Measurements from ENCODE around the gene KCNMA1.
"Not testable (repeated sequence)": the region's sequence is repeated elsewhere in the genome, so short reads cannot be mapped to it uniquely, and the experiment has no call there.

The KCNMA1 gene

DNA sequence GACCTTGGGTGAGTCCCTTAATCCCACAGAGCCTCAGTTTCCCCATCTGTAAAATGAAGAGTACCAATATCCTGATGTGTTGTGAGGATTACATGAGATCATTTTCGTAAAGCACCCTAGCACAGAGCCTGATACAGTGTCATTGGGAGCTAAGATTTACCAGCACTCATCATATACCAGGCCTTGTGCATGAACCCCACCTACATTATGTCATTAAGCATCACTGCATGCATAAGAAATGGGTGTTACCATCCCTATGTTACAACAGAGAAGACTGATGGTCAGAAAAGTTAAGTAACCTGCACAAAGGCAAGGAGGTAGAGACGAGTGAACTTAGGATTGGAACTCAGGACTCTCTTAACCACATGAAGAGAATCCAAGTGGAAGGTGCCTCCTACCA lies 290.6 kb downstream of the KCNMA1 start:
- Mint-ChIP-seq H3K36me3 (no peaks in the 10 kb centered on the region), H3K9me3 (no peaks in the 10 kb centered on the region), H3K4me1 (no peaks in the 10 kb centered on the region), H3K27ac (no peak overlapping the region), H3K4me3 (no peak overlapping the region), H3K27me3 (no peaks in the 10 kb centered on the region)
- no peak for ATAC-seq

DNA sequence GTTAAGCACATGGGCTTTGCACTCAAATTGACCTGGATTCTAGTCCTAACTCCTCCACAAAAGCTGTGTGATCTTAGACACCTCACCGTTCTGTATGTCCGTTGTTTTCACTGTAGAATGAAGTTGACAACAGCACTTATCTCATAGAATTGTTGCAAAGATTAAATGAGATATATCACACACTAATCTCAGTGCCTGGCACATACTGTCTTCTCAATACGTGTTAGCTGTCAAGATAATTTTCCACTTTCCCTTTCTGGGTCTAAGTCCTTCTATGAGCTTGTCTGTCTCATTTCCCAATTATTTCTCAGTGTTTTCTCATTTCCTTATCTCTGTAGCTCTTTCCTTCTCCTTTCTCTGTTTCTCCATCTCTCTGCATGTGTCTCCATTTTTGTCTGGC lies 296.6 kb downstream of the KCNMA1 start:
- H3K27me3 Mint-ChIP-seq: no peaks in the 10 kb centered on the region
- no peaks in the 10 kb centered on the region for H3K36me3 Mint-ChIP-seq
- no peaks in the 10 kb centered on the region for H3K4me1 Mint-ChIP-seq
- H3K4me3 Mint-ChIP-seq: no peak overlapping the region
- no peak overlapping the region for H3K27ac Mint-ChIP-seq
- ATAC-seq: no peak
- H3K9me3 Mint-ChIP-seq: no peaks in the 10 kb centered on the region

DNA sequence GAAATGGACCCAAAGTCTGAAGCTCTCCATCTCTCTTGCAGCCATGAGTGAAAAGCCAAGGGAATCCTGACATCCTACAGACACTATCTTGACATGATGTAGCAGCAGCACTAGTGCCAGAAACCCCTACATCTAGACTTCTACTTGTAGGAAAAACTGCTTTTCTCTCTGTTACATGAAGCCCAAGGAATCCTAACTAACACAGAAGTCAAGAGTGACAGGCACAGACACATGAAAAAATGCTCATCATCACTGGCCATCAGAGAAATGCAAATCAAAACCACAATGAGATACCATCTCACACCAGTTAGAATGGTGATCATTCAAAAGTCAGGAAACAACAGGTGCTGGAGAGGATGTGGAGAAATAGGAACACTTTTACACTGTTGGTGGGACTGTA lies 297.7 kb downstream of the KCNMA1 start:
- H3K36me3 Mint-ChIP-seq, H3K27ac Mint-ChIP-seq, ATAC-seq: not testable (repeated sequence)

DNA sequence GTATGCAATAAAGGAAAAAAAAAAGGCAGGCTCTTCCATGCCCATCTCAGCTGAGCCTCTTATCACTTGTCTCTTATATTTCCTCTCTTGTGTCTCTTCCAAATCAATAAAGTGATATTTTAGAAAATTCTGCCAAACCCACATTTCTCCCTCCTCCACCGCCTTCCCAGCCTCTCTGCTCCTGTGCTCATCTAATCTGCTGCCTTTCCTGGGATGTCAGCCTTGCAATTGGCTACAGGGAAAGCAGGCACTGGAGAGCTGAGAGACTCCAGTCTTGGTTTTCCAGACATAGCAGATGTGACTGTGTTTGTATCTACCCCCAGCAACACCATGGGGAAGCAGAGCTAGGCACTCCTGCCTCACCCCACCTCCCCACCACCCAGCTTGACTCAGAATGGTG lies 298.4 kb downstream of the KCNMA1 start:
- Mint-ChIP-seq H3K9me3 (no peaks in the 10 kb centered on the region), H3K27me3 (no peaks in the 10 kb centered on the region), H3K36me3 (no peaks in the 10 kb centered on the region), H3K27ac (no peak overlapping the region), H3K4me1 (no peaks in the 10 kb centered on the region), H3K4me3 (no peak overlapping the region)
- no peak for ATAC-seq

More for the DNA sequence above, 297.7 kb downstream of the KCNMA1 start:
- not testable (repeated sequence) for H3K9me3 Mint-ChIP-seq, H3K27me3 Mint-ChIP-seq, H3K4me3 Mint-ChIP-seq, H3K4me1 Mint-ChIP-seq

DNA sequence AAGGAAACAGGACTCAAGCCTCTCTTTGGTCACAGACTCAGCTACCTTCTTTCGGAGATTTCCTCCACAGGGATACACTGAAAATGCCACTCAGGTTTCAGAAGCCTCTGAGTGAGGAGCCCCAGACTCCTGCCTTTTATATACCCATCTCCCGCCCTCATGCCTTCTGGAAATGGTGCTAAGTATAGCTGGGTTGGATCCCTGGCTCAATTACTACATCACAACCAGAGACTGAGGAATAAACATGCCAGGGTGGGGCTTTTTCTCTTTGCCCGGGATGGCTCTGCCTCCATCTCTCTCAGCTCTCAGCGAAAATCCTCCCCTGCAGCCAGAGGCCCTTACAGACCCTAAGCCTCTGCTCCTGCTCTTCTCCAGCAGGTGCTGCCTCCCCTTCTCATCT lies 299.5 kb downstream of the KCNMA1 start:
- Mint-ChIP-seq H3K9me3 (no peaks in the 10 kb centered on the region), H3K36me3 (no peaks in the 10 kb centered on the region), H3K4me1 (no peaks in the 10 kb centered on the region), H3K27ac (no peak overlapping the region), H3K27me3 (no peaks in the 10 kb centered on the region), H3K4me3 (no peak overlapping the region)
- no peak for ATAC-seq

DNA sequence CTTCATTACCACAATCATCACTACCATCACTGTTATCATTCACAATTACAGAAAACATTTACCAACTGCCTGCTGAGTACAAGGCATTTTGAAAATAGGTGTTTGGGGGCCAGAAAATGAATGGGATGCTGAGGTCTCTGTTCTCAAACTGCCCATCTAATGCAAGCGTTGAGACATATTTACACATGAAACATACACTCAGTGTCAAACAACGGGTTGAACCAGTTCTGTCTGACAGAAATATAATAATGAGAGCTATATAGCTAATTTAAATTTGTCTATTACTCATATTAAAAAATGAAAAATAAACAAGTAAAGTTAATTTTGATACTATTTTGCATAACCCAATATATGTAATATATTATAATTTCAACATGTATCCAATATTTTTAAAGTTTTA lies 303.1 kb downstream of the KCNMA1 start:
- no peaks in the 10 kb centered on the region for H3K4me1 Mint-ChIP-seq
- H3K36me3 Mint-ChIP-seq: no peaks in the 10 kb centered on the region
- no peaks in the 10 kb centered on the region for H3K27me3 Mint-ChIP-seq
- no peak overlapping the region for H3K4me3 Mint-ChIP-seq
- H3K27ac Mint-ChIP-seq: no peak overlapping the region
- H3K9me3 Mint-ChIP-seq: no peaks in the 10 kb centered on the region
- ATAC-seq: no peak

DNA sequence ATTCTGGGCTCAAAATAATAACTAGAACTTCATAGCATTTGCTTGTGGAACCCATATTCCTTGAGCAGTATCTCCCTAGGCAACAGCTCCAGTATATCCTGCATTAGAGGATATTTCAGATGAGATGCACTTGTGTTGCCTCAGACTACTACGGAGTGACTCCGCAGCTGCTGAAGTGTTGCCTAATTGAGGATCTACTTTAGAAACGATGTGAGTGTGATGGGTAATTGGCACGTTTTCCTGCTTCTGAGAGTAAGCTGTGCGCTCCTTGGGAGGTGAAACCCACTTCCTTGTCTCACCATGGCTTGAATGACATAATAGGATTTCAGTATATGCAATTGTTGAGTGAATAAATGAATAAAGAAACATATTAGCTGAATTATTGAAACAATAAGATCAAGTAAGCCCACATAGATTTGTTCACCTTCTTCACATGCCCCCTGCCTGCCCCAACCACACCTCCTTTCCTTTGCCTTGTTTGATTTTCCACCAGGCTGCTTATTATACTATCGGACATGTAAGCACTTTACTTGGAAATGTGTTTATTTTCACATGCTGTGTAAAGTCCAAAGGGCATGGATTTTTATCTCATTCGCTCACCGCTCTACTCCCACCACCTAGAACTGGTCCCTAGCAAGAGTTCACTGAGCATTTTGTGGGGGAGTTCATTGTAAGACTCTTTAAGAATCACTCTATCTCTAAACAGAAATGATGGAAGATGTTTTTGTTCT lies 303.8 kb downstream of the KCNMA1 start:
- no peak for ATAC-seq
- Mint-ChIP-seq H3K36me3 (no peaks in the 10 kb centered on the region), H3K9me3 (no peaks in the 10 kb centered on the region), H3K4me3 (no peak overlapping the region), H3K4me1 (no peaks in the 10 kb centered on the region), H3K27ac (no peak overlapping the region), H3K27me3 (no peaks in the 10 kb centered on the region)

DNA sequence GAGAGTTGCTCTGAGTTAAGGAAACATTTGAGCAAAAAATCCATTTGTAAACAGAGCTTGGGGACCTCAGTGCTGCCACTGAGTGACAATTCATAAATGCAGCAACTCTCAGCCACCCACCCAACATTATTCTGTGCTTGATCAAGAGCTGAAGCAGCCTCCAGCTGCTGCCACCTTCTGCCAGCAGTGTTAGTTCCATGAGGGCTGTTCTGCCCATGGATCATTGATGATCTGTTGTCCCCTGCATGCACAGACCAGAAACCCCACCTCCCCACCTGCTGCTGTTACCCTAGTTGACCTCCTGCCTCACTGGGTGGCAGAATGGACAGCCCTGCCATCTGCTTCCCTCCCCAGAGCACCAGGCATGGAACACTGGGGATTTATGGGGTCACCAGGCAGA lies 305.4 kb downstream of the KCNMA1 start:
- Mint-ChIP-seq H3K27me3 (no peaks in the 10 kb centered on the region), H3K4me3 (no peak overlapping the region), H3K27ac (no peak overlapping the region), H3K9me3 (no peaks in the 10 kb centered on the region), H3K36me3 (no peaks in the 10 kb centered on the region), H3K4me1 (no peaks in the 10 kb centered on the region)
- no peak for ATAC-seq

DNA sequence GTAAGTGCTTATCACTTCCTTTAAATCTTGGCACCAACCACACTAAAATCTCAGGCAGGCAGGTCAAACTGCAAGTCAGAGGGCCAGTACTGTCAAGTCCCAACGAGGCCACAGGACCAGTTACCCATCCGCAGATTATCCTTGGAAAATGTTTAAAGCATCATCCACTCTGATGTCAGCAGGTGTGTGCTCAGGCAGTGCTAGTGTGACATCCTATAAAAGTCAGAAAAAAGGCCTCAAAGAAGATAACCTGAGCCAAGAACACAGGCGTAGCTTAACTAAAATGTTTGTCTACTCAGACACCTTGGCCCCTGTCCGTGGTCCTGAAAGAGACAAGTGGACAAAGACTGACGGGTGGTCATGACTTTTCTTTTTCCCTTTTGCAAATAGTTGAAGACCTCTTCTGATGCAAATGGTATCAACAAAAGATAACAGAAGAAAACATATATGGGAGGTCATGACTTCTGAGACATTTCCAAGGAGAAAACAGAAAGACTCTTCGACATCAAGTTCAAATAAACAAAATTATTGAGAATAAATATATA lies 309.3 kb downstream of the KCNMA1 start:
- no peak overlapping the region for H3K27ac Mint-ChIP-seq
- H3K4me3 Mint-ChIP-seq: no peak overlapping the region
- no peaks in the 10 kb centered on the region for H3K27me3 Mint-ChIP-seq
- H3K9me3 Mint-ChIP-seq: no peaks in the 10 kb centered on the region
- H3K4me1 Mint-ChIP-seq: no peaks in the 10 kb centered on the region
- no peak for ATAC-seq
- no peaks in the 10 kb centered on the region for H3K36me3 Mint-ChIP-seq

DNA sequence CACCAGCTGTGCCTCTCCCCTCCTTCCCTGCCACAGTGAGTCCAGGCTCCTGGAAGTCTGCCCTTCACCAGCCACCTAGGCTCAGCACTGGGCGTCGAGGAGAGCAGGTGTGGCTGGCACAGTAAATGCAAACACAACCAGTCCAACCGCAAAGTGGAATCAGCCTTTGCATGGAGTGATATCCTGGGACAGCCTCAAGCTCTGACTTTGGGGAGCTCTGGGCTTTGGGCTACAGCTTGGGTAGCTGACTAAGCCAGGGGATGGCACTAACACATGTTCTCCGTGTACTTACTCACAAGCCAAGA lies 312.4 kb downstream of the KCNMA1 start:
- Mint-ChIP-seq H3K27ac (no peak overlapping the region), H3K4me3 (no peak overlapping the region), H3K36me3 (no peaks in the 10 kb centered on the region), H3K4me1 (no peaks in the 10 kb centered on the region), H3K27me3 (no peaks in the 10 kb centered on the region), H3K9me3 (no peaks in the 10 kb centered on the region)
- ATAC-seq: no peak

DNA sequence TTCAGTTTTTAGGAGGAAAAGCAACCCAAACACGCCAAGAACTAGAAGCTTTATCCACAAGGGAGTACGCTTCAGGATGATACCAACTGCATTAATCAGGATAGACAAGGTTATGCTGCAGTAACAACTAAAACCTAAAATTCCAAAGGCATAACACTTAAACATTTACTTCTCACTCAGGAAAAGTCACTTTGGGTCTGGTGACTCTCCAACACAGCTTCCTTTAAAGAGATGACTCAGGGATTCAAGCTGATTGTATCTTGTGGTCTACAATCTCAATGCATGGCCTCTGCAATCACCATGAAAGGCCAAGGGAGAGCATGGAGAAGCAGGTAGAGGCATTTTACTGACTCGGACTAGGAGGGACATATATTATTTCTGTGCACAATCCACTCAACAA lies 315.8 kb downstream of the KCNMA1 start:
- Mint-ChIP-seq H3K4me3 (no peak overlapping the region), H3K36me3 (no peaks in the 10 kb centered on the region), H3K4me1 (no peaks in the 10 kb centered on the region), H3K27me3 (no peaks in the 10 kb centered on the region), H3K27ac (no peak overlapping the region), H3K9me3 (no peaks in the 10 kb centered on the region)
- ATAC-seq: no peak

DNA sequence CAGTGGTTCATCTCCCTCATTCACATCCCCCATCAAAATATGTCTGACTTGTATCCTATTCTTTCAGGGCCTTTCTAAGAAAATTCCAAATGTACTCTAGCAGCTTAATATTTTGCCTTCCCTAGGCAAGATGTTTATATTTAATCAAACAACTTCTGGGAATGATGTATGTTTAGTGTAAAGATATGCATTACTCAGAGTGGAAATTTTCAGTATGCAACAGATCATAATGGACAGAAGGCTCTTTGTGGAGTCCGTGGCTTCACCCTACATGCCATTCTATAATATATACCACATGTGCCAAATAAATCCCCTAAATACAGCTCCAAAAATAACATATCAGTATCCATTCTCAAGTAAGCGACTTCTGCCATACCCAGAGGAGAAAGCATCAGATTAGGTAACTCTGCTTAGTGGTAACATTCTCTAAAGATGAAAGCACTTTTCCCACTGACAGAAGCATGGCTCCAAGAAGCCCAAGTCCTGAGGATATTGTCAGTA lies 316.6 kb downstream of the KCNMA1 start:
- H3K27me3 Mint-ChIP-seq: no peaks in the 10 kb centered on the region
- no peak overlapping the region for H3K27ac Mint-ChIP-seq
- H3K36me3 Mint-ChIP-seq: no peaks in the 10 kb centered on the region
- H3K4me3 Mint-ChIP-seq: no peak overlapping the region
- ATAC-seq: no peak
- no peaks in the 10 kb centered on the region for H3K9me3 Mint-ChIP-seq
- no peaks in the 10 kb centered on the region for H3K4me1 Mint-ChIP-seq

DNA sequence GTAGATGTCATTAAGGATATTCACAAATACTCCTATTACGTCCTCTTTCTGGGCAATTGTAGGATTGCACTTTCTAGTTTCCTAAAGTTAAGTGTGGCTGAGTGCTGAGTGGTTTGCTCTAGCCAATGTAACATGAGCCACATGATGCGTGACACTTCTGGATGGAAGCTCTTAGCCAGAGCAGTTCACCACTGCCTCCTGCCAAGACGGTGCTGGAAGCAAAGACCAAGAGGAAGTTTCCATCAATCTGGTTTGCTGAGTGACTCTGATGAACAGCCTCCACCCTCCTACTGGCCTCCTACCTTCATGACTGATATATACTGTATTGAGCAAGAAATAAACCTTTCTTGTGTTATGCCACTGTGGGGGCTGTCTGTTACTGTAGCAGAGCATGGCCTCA lies 318.1 kb downstream of the KCNMA1 start:
- Mint-ChIP-seq H3K9me3 (no peaks in the 10 kb centered on the region), H3K4me3 (no peak overlapping the region), H3K4me1 (no peaks in the 10 kb centered on the region), H3K27ac (no peak overlapping the region), H3K27me3 (no peaks in the 10 kb centered on the region), H3K36me3 (no peaks in the 10 kb centered on the region)
- no peak for ATAC-seq

DNA sequence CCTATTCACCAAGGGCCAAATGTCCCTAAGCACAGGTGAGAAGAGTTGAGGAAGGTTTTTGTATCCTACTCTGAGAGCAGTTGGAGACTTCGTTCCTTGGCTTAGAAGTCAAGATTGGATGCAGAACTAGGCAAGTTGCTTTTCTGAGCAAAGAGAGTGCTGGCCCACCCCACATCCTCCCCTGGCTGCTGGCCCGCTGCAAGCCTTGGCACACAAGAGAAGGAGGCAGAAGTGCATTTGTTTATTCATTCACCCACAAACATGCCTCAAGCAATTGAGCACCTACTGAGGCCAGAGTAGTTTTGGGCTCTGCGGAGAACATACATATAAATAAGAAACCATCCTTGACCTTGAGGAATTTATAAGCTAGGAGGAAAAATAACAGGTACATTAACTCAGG lies 318.9 kb downstream of the KCNMA1 start:
- Mint-ChIP-seq H3K9me3 (no peaks in the 10 kb centered on the region), H3K27ac (no peak overlapping the region), H3K27me3 (no peaks in the 10 kb centered on the region), H3K4me3 (no peak overlapping the region), H3K36me3 (no peaks in the 10 kb centered on the region), H3K4me1 (no peaks in the 10 kb centered on the region)
- ATAC-seq: no peak

DNA sequence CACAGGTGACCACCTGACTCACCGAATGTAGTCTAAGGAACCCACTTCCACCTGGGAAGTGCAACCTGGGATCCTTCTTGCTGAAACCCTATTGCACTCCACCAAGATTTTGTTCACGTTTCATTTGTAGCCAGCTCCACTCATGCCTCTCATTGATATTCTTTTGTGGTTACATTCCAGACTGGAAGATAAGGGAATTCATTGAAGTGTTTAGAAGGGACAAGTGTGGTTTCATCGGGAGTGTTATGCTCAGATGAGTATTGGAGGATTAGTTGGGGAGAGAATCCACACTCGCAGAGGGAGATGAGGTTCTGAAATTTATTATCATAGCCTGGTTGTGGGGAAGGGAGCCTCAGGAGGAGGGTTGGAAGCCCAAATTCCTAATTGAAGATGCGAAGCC lies 320.4 kb downstream of the KCNMA1 start:
- Mint-ChIP-seq H3K27ac (no peak overlapping the region), H3K27me3 (no peaks in the 10 kb centered on the region), H3K4me3 (no peak overlapping the region), H3K4me1 (no peaks in the 10 kb centered on the region), H3K36me3 (no peaks in the 10 kb centered on the region), H3K9me3 (no peaks in the 10 kb centered on the region)
- ATAC-seq: no peak

DNA sequence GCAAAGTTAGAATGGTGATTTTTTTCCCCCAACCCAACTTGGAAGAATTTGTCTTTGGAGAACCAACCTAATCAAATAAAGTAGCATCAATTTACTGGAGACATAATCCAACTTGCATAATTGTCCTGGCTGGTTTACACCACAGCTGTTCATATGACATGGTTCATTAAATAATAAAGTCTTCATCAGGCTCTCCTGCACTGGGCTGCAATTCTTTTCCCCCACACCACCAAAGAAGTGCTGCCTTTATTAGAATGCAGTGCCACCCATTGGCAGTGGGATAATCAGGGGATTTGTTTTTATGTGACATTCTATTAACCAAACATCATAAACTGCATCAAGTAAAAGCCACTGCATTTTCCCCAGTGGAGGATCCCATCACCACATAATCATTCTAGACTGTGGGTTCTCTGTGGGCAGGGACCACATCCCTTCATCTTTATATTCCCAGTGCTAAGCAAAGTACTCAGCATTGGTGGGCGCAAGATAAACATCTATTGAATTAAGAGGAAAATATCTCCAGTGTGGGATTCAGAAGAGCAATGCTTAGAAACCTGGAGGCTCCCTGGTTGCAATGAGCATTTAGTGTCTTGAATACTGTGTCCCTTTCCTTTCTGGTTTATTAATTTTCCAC lies 322.0 kb downstream of the KCNMA1 start:
- no peak overlapping the region for H3K27ac Mint-ChIP-seq
- H3K4me1 Mint-ChIP-seq: no peaks in the 10 kb centered on the region
- no peak for ATAC-seq
- no peaks in the 10 kb centered on the region for H3K9me3 Mint-ChIP-seq
- no peak overlapping the region for H3K4me3 Mint-ChIP-seq
- no peaks in the 10 kb centered on the region for H3K27me3 Mint-ChIP-seq
- no peaks in the 10 kb centered on the region for H3K36me3 Mint-ChIP-seq
